ENCODE results near the gene NUP54. TPM values are rescaled to one million over a fixed set of nuclear protein-coding genes. Genes with fewer than 3 reads are reported as not detected.

NUP54 gene, protein sequence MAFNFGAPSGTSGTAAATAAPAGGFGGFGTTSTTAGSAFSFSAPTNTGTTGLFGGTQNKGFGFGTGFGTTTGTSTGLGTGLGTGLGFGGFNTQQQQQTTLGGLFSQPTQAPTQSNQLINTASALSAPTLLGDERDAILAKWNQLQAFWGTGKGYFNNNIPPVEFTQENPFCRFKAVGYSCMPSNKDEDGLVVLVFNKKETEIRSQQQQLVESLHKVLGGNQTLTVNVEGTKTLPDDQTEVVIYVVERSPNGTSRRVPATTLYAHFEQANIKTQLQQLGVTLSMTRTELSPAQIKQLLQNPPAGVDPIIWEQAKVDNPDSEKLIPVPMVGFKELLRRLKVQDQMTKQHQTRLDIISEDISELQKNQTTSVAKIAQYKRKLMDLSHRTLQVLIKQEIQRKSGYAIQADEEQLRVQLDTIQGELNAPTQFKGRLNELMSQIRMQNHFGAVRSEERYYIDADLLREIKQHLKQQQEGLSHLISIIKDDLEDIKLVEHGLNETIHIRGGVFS
- 10 to 100 TPM; 13.7 to 42.0 (median 29.4) TPM for total RNA-seq

DNA sequence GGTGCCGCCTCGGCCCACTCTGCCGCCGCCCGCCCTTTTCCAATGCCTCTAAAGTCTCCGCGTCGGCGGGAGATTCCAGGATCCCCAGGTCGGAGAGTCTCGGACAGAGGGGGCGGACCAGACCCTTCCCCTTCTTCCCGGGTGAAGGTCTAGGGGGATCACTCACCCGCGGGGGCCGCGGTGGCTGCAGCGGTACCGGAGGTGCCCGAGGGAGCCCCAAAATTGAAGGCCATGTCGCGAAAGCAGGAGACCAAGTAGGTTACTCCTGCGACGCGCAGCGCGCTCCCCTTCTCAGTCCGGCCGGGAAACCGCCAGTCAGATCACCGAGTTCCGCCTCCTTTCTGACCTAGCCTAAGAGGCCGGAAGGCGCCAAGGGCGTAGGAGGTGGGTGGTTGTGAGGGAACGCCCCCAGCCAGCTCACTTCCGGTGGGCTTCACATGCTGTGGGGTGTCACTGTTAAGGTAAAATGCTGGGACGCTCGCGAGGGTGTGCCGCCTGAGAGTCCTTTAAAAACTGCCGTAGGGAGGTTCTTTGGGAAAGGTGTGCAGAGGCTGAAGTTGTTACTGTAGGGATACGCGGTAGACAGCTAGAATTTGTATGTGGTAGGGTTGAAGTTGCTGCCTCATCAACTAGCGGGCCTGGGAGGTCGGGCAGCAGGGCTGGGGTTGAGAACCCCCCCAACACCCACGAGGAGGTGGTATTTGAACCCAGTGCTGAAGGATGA lies at the start of gene NUP54:
Gene NUP54 (minus strand): TSS at position 256 of the 724 bp plus-strand sequence. CDS start 23 bp downstream, at position 233.
- Histone ChIP-seq H3K36me3 (peaks cover 0 to 7% (median 3%) of the 10 kb centered on the region in 4 donors), H3K27ac (peak within 1 kb of the TSS; percentile 91 to 96 (median 95)), H3K9me3 (no peaks in the 10 kb centered on the region), H3K4me1 (peaks cover 23 to 36% (median 29%) of the 10 kb centered on the region in 4 donors), H3K4me3 (peak within 1 kb of the TSS; percentile 79 to 98 (median 86)), H3K27me3 (no peaks in the 10 kb centered on the region)
- ATAC-seq (ENCODE audit: low FRiP score in 2 of 2) (peak; percentile 100), DNase-seq (peak; percentile 96)
- WGBS, 2 donors, result 0 to 1% methylated on average over 18 to 28 of the region's 47 CpGs
- TF ChIP-seq EP300 (IDR thresholded peaks at IDR 0.05) (peak in 1 of 4 donors; percentile 54), POLR2A (IDR thresholded peaks at IDR 0.05) (peak; percentile 6 to 84 (median 66)), POLR2AphosphoS5 (IDR thresholded peaks at IDR 0.05) (peak; percentile 87 to 96)
- TF ChIP-seq, protein P1, sequence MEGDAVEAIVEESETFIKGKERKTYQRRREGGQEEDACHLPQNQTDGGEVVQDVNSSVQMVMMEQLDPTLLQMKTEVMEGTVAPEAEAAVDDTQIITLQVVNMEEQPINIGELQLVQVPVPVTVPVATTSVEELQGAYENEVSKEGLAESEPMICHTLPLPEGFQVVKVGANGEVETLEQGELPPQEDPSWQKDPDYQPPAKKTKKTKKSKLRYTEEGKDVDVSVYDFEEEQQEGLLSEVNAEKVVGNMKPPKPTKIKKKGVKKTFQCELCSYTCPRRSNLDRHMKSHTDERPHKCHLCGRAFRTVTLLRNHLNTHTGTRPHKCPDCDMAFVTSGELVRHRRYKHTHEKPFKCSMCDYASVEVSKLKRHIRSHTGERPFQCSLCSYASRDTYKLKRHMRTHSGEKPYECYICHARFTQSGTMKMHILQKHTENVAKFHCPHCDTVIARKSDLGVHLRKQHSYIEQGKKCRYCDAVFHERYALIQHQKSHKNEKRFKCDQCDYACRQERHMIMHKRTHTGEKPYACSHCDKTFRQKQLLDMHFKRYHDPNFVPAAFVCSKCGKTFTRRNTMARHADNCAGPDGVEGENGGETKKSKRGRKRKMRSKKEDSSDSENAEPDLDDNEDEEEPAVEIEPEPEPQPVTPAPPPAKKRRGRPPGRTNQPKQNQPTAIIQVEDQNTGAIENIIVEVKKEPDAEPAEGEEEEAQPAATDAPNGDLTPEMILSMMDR (IDR thresholded peaks at IDR 0.05), result peak in 1 of 6 experiments; percentile 6

DNA sequence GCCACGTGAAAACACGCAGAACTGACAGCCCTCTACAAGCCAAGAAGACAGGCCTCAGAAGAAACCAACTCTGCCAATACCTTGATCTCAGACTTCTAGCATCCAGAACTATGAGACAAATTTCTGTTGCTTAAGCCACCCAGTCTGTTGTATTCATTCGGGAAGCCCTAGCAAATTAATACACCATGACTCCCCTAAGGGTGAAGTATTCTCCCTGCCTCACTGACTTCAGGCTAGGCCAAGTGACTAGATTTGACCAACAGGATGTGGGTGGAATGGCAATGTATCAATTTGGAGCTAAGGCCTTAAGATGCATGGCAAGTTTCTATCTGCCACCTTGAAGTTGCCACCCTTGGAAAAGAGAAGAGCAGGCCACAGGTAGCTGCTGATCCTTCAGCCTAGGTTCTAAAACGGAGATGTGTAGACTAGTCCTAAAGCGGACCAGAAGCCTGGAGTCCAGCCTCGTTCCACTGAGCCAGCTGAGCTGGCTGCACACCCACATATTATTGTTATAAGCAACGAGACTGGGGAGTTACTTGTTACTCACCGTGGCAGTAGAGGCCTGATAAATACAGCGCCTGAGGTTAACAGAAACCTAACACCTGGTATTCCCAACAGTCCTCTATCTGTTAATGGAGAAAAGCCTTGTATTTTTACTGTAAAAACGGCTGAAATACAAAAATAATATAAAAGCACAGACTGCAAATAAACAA lies 49.0 kb upstream of the NUP54 start:
- peaks cover 87 to 92% (median 90%) of the 10 kb centered on the region in 4 donors for H3K4me1 ChIP-seq
- ATAC-seq (ENCODE audit: low FRiP score in 2 of 2) (no peak), DNase-seq (no peak)
- peaks cover 0 to 6% (median 0%) of the 10 kb centered on the region in 4 donors for H3K9me3 ChIP-seq
- peaks cover 0 to 34% (median 15%) of the 10 kb centered on the region in 4 donors for H3K36me3 ChIP-seq
- WGBS, 2 donors, result 75 to 77% methylated on average over 10 of the region's 10 CpGs
- H3K27me3 ChIP-seq, result no peaks in the 10 kb centered on the region
- TF ChIP-seq POLR2AphosphoS5 (IDR thresholded peaks at IDR 0.05), result no peak
- no peak for TF ChIP-seq POLR2A (IDR thresholded peaks at IDR 0.05)
- TF ChIP-seq, protein P1 (IDR thresholded peaks at IDR 0.05), result no peak
- no peak for TF ChIP-seq EP300 (IDR thresholded peaks at IDR 0.05)
- H3K4me3 ChIP-seq, result no peak overlapping the region
- peak overlapping the region; percentile 69 to 88 (median 76) for H3K27ac ChIP-seq

DNA sequence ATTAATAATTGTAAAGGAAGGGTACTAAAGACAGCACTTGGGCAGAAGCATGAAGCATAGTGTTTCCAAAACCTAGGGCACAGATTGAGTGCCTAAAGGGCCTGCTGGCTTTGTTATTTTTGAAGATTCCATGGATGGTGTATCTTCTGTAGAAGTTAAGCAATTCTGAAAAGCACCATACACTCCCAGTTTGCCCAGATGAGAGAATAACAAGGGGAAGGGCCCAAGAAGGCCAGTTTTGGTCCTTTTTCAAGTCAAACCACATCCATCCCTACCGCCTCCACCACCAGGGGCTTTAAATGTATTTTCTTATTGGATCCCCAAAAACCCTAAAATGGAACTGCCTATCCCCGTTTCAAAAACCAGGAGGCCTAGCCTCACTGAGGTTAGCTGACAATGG lies 48.2 kb upstream of the NUP54 start:
- H3K27ac ChIP-seq, result peak overlapping the region; percentile 69 to 88 (median 76)
- H3K36me3 ChIP-seq, result peaks cover 0 to 39% (median 15%) of the 10 kb centered on the region in 4 donors
- peaks cover 84 to 87% (median 86%) of the 10 kb centered on the region in 4 donors for H3K4me1 ChIP-seq
- DNase-seq (no peak), ATAC-seq (ENCODE audit: low FRiP score in 2 of 2) (no peak)
- H3K4me3 ChIP-seq, result no peak overlapping the region
- TF ChIP-seq, protein P1 (IDR thresholded peaks at IDR 0.05), result no peak
- TF ChIP-seq POLR2AphosphoS5 (IDR thresholded peaks at IDR 0.05) (no peak), EP300 (IDR thresholded peaks at IDR 0.05) (no peak), POLR2A (IDR thresholded peaks at IDR 0.05) (no peak)
- H3K9me3 ChIP-seq, result peaks cover 0 to 6% (median 0%) of the 10 kb centered on the region in 4 donors
- WGBS, 2 donors, result 96 to 100% methylated on average over 2 of the region's 2 CpGs
- H3K27me3 ChIP-seq, result no peaks in the 10 kb centered on the region

DNA sequence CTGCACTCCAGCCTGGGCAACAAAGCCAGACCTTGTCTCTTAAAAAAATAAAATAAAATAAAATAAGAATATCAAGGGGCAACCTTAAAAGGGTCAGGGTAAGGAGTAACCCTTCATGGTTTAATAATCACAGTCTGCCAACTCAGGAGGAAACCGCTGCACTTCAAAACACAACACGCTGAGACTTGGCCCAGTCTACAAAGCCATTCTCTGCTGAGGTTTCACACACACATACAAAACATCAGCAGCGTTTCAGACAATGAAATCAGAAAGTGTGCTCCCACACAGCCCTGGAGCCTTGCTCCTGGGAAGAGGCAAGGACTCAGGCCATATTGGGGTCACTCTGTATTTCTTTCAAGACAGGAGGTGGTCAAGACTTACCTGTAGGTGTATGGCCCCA lies 47.1 kb upstream of the NUP54 start:
- no peaks in the 10 kb centered on the region for H3K27me3 ChIP-seq
- ATAC-seq (ENCODE audit: low FRiP score in 2 of 2) (no peak), DNase-seq (no peak)
- H3K36me3 ChIP-seq, result peaks cover 0 to 43% (median 15%) of the 10 kb centered on the region in 4 donors
- WGBS, 2 donors, result 42 to 63% methylated on average over 3 of the region's 3 CpGs
- peaks cover 73 to 76% (median 75%) of the 10 kb centered on the region in 4 donors for H3K4me1 ChIP-seq
- H3K4me3 ChIP-seq, result no peak overlapping the region
- H3K9me3 ChIP-seq, result peaks cover 0 to 6% (median 0%) of the 10 kb centered on the region in 4 donors
- H3K27ac ChIP-seq, result peak overlapping the region; percentile 69 to 88 (median 76)
- TF ChIP-seq, protein P1 (IDR thresholded peaks at IDR 0.05), result no peak
- TF ChIP-seq POLR2AphosphoS5 (IDR thresholded peaks at IDR 0.05) (no peak), POLR2A (IDR thresholded peaks at IDR 0.05) (no peak), EP300 (IDR thresholded peaks at IDR 0.05) (no peak)
